Stomach (tissue), 9 donors: ENCODE measurements around the gene MIOS. TPM values are rescaled to one million over a fixed set of nuclear protein-coding genes. Genes with fewer than 3 reads are reported as not detected.
A peak's percentile ranks its signal among the peaks of the same experiment; 100 is the strongest.

Experiments used
- DNase-seq, 2 donors: peaks; one replicate each; pipeline versions ENCODE4 v3.0.0 to v3.0.0-alpha.2; 2013 to 2019
- H3K27ac ChIP-seq, 5 donors: fragments of 200-600 bp in 4 of 5; sonication (generic) in 4 of 5; one replicate each; pipeline ENCODE4 v1.5.1; 2013 to 2019; ENCODE audit warnings: mild to moderate bottlenecking in 1 of 5, moderate library complexity in 1 of 5
- H3K27me3 ChIP-seq, 3 donors: fragments of 200-600 bp; sonication (generic); one replicate each; pipeline ENCODE4 v1.5.1; 2017 to 2019; ENCODE audit warnings: mixed run types in 1 of 3
- H3K36me3 ChIP-seq, 4 donors: fragments of 200-600 bp; sonication (generic); 1 replicate in 3 of 4; 2 replicates in 1 of 4; pipeline ENCODE4 v1.5.1; 2016 to 2019
- H3K4me1 ChIP-seq, 4 donors: fragments of 200-600 bp; sonication (generic); one replicate each; pipeline ENCODE4 v1.5.1; 2016 to 2019
- H3K4me3 ChIP-seq, 4 donors: fragments of 200-600 bp; sonication (generic) in 3 of 4; one replicate each; pipeline ENCODE4 v1.5.1; 2016 to 2019; ENCODE audit warnings: mild to moderate bottlenecking in 1 of 4
- H3K9me3 ChIP-seq, 4 donors: fragments of 200-600 bp; sonication (generic); one replicate each; pipeline ENCODE4 v1.5.1; 2016 to 2019
- CTCF ChIP-seq, 7 experiments: fragments of 450-650 bp in 4 of 7; fragments of 200-600 bp in 3 of 7; sonication (generic) in 3 of 7; IDR thresholded peaks; one replicate each; pipeline ENCODE4 v1.5.1; 2016 to 2019; ENCODE audit warnings: antibody characterized with exemption in 7 of 7, control low read depth in 2 of 7, mild to moderate bottlenecking in 1 of 7
- EP300 ChIP-seq: sonication (generic); formaldehyde crosslinking; IDR thresholded peaks from one replicate; pipeline ENCODE4 v1.6.1; 2017; ENCODE audit warnings: antibody characterized with exemption
- POLR2A ChIP-seq, 4 donors: fragments of 450-650 bp; IDR thresholded peaks; one replicate each; pipeline ENCODE4 v1.6.1; 2016; ENCODE audit warnings: antibody characterized with exemption in 4 of 4, control low read depth in 2 of 4, mild to moderate bottlenecking in 1 of 4, moderate library complexity in 1 of 4
- POLR2AphosphoS5 ChIP-seq, 3 donors: sonication (generic); formaldehyde crosslinking; IDR thresholded peaks; one replicate each; pipeline ENCODE4 v1.6.1; 2016; ENCODE audit warnings: antibody characterized with exemption in 3 of 3
- WGBS, 5 donors: extraction: QIAGEN DNeasy Blood & Tissue Kit in 3 of 5; methylation state at CpG; one replicate each; pipeline versions ENCODE4 v1.1.5 to v1.1.7; 2013 to 2018; 5-methylcytosine and 5-hydroxymethylcytosine counted together
- intact Hi-C: fragments of 100-400 bp; cut with DNase I; formaldehyde crosslinking; loops from one replicate; pipeline ENCODE4 v1.15.1; 2023; ENCODE audit warnings: low total_unique reads
- polyA plus RNA-seq, 3 donors: library from polyadenylated mRNA; stranded (reverse); fragments of 200-250 nt; gene quantifications; one replicate each; pipeline ENCODE4 v1.2.3, GENCODE V29; 2013
- total RNA-seq, 5 donors: library from RNA; depleted of rRNA; stranded (reverse); fragments of >200 nt; gene quantifications; one replicate each; pipeline versions ENCODE4 v1.1.0 to v1.2.3, GENCODE V29; 2014 to 2016
- donor health status: healthy with polysubstance abuse.
- donor health status: Bipolar disorder and iron deficiency.
- donor health status: healthy.

MIOS gene
- total and polyA plus RNA-seq, 8 donors, result 10.7 to 82.9 (median 30.6) TPM

- no peak for DNase-seq
- no peaks in the 10 kb centered on the region for H3K9me3 ChIP-seq
- H3K4me3 ChIP-seq, result no peak overlapping the region
- H3K4me1 ChIP-seq, result peaks cover 0 to 23% (median 14%) of the 10 kb centered on the region in 4 donors
- 75 to 91% (median 88%) methylated on average over 2 of the region's 2 CpGs for WGBS, 5 donors
- H3K27ac ChIP-seq, result no peak overlapping the region
- intact Hi-C loops, result no loop called here
- TF ChIP-seq CTCF (IDR thresholded peaks at IDR 0.05) (no peak), EP300 (no peak), POLR2A (IDR thresholded peaks at IDR 0.05) (no peak), POLR2AphosphoS5 (IDR thresholded peaks at IDR 0.05) (no peak)
- H3K36me3 ChIP-seq, result peaks cover 0 to 21% (median 11%) of the 10 kb centered on the region in 4 donors
- no peaks in the 10 kb centered on the region for H3K27me3 ChIP-seq
Measured at GRCh38 chr7:7552199-7552598, 14.5 kb upstream of the MIOS start.

- H3K27me3 ChIP-seq, result no peaks in the 10 kb centered on the region
- WGBS, 5 donors, result 37 to 71% (median 56%) methylated on average over 1 of the region's 1 CpG
- H3K4me1 ChIP-seq, result peaks cover 0 to 23% (median 14%) of the 10 kb centered on the region in 4 donors
- TF ChIP-seq EP300 (no peak), POLR2AphosphoS5 (IDR thresholded peaks at IDR 0.05) (peak; percentile 44 to 72 (median 48)), POLR2A (IDR thresholded peaks at IDR 0.05) (no peak), CTCF (IDR thresholded peaks at IDR 0.05) (no peak)
- no peak for DNase-seq
- peak overlapping the region in 4 of 5 donors; percentile 68 to 76 (median 76) for H3K27ac ChIP-seq
- intact Hi-C loops, result no loop called here
- peaks cover 0 to 4% (median 0%) of the 10 kb centered on the region in 4 donors for H3K9me3 ChIP-seq
- peaks cover 0 to 21% (median 13%) of the 10 kb centered on the region in 4 donors for H3K36me3 ChIP-seq
- no peak overlapping the region for H3K4me3 ChIP-seq
Measured at GRCh38 chr7:7553386-7553785, 13.3 kb upstream of the MIOS start.

GRCh38 chr7:7554021-7554432 is 12.7 kb upstream of the MIOS start:
- 73 to 83% (median 77%) methylated on average over 5 of the region's 5 CpGs for WGBS, 5 donors
- H3K27ac ChIP-seq, result peak overlapping the region; percentile 68 to 76 (median 75)

More at GRCh38 chr7:7554021-7554432, 12.7 kb upstream of the MIOS start:
- Histone ChIP-seq H3K4me3 (no peak overlapping the region), H3K4me1 (peaks cover 0 to 23% (median 14%) of the 10 kb centered on the region in 4 donors), H3K9me3 (peaks cover 0 to 5% (median 2%) of the 10 kb centered on the region in 4 donors), H3K36me3 (peaks cover 0 to 21% (median 13%) of the 10 kb centered on the region in 4 donors), H3K27me3 (no peaks in the 10 kb centered on the region)
- intact Hi-C loops, result no loop called here
- TF ChIP-seq CTCF (IDR thresholded peaks at IDR 0.05) (no peak), POLR2A (IDR thresholded peaks at IDR 0.05) (no peak), EP300 (no peak), POLR2AphosphoS5 (IDR thresholded peaks at IDR 0.05) (no peak)
- no peak for DNase-seq
